ENCODE results near the gene HDLBP.
A peak's percentile ranks its signal among the peaks of the same experiment; 100 is the strongest.

Gene HDLBP, protein sequence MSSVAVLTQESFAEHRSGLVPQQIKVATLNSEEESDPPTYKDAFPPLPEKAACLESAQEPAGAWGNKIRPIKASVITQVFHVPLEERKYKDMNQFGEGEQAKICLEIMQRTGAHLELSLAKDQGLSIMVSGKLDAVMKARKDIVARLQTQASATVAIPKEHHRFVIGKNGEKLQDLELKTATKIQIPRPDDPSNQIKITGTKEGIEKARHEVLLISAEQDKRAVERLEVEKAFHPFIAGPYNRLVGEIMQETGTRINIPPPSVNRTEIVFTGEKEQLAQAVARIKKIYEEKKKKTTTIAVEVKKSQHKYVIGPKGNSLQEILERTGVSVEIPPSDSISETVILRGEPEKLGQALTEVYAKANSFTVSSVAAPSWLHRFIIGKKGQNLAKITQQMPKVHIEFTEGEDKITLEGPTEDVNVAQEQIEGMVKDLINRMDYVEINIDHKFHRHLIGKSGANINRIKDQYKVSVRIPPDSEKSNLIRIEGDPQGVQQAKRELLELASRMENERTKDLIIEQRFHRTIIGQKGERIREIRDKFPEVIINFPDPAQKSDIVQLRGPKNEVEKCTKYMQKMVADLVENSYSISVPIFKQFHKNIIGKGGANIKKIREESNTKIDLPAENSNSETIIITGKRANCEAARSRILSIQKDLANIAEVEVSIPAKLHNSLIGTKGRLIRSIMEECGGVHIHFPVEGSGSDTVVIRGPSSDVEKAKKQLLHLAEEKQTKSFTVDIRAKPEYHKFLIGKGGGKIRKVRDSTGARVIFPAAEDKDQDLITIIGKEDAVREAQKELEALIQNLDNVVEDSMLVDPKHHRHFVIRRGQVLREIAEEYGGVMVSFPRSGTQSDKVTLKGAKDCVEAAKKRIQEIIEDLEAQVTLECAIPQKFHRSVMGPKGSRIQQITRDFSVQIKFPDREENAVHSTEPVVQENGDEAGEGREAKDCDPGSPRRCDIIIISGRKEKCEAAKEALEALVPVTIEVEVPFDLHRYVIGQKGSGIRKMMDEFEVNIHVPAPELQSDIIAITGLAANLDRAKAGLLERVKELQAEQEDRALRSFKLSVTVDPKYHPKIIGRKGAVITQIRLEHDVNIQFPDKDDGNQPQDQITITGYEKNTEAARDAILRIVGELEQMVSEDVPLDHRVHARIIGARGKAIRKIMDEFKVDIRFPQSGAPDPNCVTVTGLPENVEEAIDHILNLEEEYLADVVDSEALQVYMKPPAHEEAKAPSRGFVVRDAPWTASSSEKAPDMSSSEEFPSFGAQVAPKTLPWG (N-terminal part only)

DNA sequence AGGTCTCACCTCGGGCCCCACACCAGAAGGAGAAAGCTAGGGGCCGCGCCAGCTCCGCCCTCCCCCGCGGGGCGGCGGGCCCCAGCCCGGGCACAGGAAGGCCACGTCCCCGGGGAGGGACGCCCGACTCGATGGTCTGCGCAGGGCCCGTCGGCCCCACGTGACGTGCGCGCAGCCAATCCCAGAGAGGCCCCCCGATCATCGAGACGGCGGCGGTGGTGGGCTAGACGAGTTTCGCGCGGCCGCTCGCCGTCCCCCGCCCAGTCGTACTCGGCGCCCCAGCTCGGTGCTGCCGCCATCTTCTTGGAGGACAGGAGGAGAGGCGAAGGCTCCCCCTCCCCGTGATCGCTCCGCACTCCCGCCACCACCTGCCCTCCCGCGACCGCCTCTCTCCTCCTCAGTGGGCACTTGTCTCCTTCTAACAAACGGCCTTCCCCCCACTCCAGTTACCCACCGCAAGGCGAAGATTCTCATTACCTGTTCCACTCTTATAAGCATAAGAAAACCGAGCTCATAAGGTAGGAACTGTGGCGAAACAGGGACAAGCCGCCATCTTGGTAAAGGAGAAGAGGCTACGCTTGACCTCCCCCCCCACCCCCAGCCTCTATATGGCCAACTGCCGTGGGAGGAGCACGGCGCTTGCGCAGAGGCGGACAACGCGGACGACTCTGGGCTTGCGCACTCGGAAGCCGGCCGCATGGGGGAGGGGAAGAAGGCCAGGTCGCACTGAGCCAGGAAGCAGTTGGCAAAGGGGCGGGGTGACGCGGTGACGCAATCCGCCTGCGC is at the start of gene HDLBP:
HDLBP (minus strand) TSS at position 580 of the 786 bp plus-strand sequence. CDS start 48,803 bp downstream, outside the sequence.
- Histone ChIP-seq H3K9ac (peak within 1 kb of the TSS; percentile 73), H3K27ac (peak within 1 kb of the TSS; percentile 97), H3K4me2 (ENCODE audit: low read length) (peak within 1 kb of the TSS; percentile 88), H3K36me3 (ENCODE audit: control insufficient read depth, insufficient read depth, low read length) (no peaks in the 10 kb centered on the region), H3K79me2 (peaks cover 71% of the 10 kb centered on the region), H2AFZ (peak within 1 kb of the TSS; percentile 71), H3K4me3 (ENCODE audit: low read depth, low read length) (peak within 1 kb of the TSS; percentile 91), H3K4me1 (peaks cover 19% of the 10 kb centered on the region), H3K9me3 (ENCODE audit: control insufficient read depth, low read length) (no peaks in the 10 kb centered on the region), H3K27me3 (ENCODE audit: control insufficient read depth, insufficient read depth, low read length) (no peaks in the 10 kb centered on the region)
- TF ChIP-seq, protein P1, sequence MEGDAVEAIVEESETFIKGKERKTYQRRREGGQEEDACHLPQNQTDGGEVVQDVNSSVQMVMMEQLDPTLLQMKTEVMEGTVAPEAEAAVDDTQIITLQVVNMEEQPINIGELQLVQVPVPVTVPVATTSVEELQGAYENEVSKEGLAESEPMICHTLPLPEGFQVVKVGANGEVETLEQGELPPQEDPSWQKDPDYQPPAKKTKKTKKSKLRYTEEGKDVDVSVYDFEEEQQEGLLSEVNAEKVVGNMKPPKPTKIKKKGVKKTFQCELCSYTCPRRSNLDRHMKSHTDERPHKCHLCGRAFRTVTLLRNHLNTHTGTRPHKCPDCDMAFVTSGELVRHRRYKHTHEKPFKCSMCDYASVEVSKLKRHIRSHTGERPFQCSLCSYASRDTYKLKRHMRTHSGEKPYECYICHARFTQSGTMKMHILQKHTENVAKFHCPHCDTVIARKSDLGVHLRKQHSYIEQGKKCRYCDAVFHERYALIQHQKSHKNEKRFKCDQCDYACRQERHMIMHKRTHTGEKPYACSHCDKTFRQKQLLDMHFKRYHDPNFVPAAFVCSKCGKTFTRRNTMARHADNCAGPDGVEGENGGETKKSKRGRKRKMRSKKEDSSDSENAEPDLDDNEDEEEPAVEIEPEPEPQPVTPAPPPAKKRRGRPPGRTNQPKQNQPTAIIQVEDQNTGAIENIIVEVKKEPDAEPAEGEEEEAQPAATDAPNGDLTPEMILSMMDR (IDR thresholded peaks at IDR 0.05), result no peak

DNA sequence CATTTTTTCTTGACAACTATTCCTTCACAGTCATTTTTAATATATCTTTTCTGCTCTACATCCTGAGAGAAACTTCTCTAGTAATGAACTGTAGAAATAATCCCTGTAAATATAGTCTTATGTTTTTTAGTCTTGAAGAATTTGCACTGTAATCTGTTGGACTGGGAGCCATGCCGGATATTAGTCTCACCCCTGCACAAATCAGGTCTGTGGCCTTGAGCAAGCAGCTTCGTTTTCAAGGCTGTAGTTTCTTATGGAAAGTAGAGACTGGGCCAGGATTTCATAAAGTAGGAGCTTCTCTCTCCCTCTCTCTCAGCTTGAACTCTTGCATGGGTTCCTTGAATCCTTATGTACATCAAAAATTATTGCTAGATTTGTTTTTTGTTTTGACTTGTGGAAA is 49.3 kb upstream of the HDLBP start:
- Histone ChIP-seq H2AFZ (no peak overlapping the region), H3K79me2 (peaks cover 62% of the 10 kb centered on the region), H3K4me1 (peaks cover 42% of the 10 kb centered on the region), H3K9ac (no peak overlapping the region), H3K4me3 (ENCODE audit: low read depth, low read length) (no peak overlapping the region), H3K27ac (peak overlapping the region; percentile 25), H3K4me2 (ENCODE audit: low read length) (no peak overlapping the region), H3K27me3 (ENCODE audit: control insufficient read depth, insufficient read depth, low read length) (no peaks in the 10 kb centered on the region), H3K36me3 (ENCODE audit: control insufficient read depth, insufficient read depth, low read length) (no peaks in the 10 kb centered on the region), H3K9me3 (ENCODE audit: control insufficient read depth, low read length) (no peaks in the 10 kb centered on the region)
- TF ChIP-seq, protein P1 (IDR thresholded peaks at IDR 0.05), result no peak

DNA sequence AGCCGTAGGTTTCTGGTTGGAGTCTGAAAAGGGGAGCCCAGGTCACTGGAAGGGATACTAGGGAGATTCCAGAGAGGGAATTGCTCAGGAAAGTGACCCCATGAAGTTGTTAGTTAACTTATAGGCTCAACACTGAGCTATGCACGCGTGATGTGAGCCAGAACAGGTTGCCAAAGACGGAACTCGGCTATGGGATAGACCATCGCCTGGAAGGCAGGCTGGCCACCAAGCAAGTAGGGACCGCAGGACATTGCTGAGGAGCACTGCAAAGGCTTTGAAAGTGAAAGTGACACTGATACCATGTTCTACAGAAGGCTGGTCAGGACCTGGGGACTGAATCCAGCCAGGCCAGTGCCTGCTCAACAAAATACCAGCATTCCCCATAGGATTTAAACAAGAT is 48.0 kb upstream of the HDLBP start:
- no peak overlapping the region for H3K4me2 ChIP-seq (ENCODE audit: low read length)
- no peak overlapping the region for H2AFZ ChIP-seq
- H3K9me3 ChIP-seq (ENCODE audit: control insufficient read depth, low read length), result no peaks in the 10 kb centered on the region
- no peak overlapping the region for H3K9ac ChIP-seq
- H3K27ac ChIP-seq, result peak overlapping the region; percentile 73
- H3K4me3 ChIP-seq (ENCODE audit: low read depth, low read length), result no peak overlapping the region
- no peaks in the 10 kb centered on the region for H3K36me3 ChIP-seq (ENCODE audit: control insufficient read depth, insufficient read depth, low read length)
- TF ChIP-seq, protein P1 (IDR thresholded peaks at IDR 0.05), result no peak
- H3K79me2 ChIP-seq, result peaks cover 64% of the 10 kb centered on the region
- H3K27me3 ChIP-seq (ENCODE audit: control insufficient read depth, insufficient read depth, low read length), result no peaks in the 10 kb centered on the region
- H3K4me1 ChIP-seq, result peaks cover 40% of the 10 kb centered on the region

DNA sequence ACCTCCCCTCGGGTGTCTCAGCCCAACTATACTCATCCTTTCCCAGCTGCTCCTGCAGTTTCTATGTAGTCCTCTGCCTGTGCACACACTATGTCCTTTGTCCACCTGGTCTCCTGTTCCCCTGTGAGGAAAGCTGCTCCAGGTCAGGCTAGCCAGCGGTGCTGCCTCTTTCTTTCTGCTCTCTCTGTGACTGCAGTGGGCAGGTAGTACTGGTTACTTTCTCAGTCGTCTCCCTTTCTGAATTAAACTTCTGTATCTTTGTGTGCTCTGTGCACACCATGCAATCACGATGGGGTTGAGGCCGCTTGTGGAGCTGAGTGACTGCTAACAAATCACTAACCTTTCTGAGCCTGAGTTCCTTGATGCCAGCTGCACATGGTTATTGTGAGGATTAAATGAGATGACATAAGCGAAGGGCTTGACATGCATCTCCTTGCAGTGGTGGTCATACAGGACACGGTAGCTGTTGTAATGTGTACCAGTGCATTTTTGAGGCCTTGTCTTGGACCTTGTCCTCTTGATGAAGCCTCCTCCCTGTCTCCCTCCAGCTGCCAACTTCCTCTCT is 44.1 kb upstream of the HDLBP start:
- H2AFZ ChIP-seq, result no peak overlapping the region
- H3K4me2 ChIP-seq (ENCODE audit: low read length), result no peak overlapping the region
- H3K9ac ChIP-seq, result no peak overlapping the region
- no peaks in the 10 kb centered on the region for H3K27me3 ChIP-seq (ENCODE audit: control insufficient read depth, insufficient read depth, low read length)
- TF ChIP-seq, protein P1 (IDR thresholded peaks at IDR 0.05), result no peak
- peaks cover 59% of the 10 kb centered on the region for H3K79me2 ChIP-seq
- H3K9me3 ChIP-seq (ENCODE audit: control insufficient read depth, low read length), result no peaks in the 10 kb centered on the region
- no peaks in the 10 kb centered on the region for H3K36me3 ChIP-seq (ENCODE audit: control insufficient read depth, insufficient read depth, low read length)
- no peak overlapping the region for H3K4me3 ChIP-seq (ENCODE audit: low read depth, low read length)
- H3K4me1 ChIP-seq, result peaks cover 45% of the 10 kb centered on the region
- H3K27ac ChIP-seq, result no peak overlapping the region

Data from parathyroid adenoma (tissue), 2 donors.